ENCODE measurements around the gene KCNN3. TPM values are rescaled to one million over a fixed set of nuclear protein-coding genes. Genes with fewer than 3 reads are reported as not detected.

Gene KCNN3
- total and polyA plus RNA-seq, 2 of the 13 experiments (the other 11 are each of a cell fraction or from before 2014, with no cell fraction given) = not detected

GRCh38 chr1:154748405-154748775 is 121.7 kb downstream of the KCNN3 start:
- in situ Hi-C loops (cut with HindIII; ENCODE audit: extremely low pct_ligation_motif_present, low pct_unique_long_range_greater_than_20kb) = no loop called here
- no peaks in the 10 kb centered on the region for H4K20me1 ChIP-seq (ENCODE audit: insufficient read depth, low read length)
- peaks cover 1 to 73% of the 10 kb centered on the region in 2 experiments; a peak in 2 of 5 replicates for H3K27me3 ChIP-seq (ENCODE audit: control insufficient read depth in 1 of 2, insufficient read depth in 2 of 2, low read length in 2 of 2)
- DNase-seq (ENCODE audit: low spot score) (no peak), FAIRE-seq (no peak), ATAC-seq (no peak)
- H3K4me3 ChIP-seq (replicated peaks in 1 of 3; ENCODE audit: insufficient read depth in 1 of 3, low read depth in 2 of 3, low read length in 3 of 3) = no peak overlapping the region
- H2AFZ ChIP-seq (ENCODE audit: low read length) = no peak overlapping the region
- H3K4me2 ChIP-seq (ENCODE audit: low read depth, low read length) = no peak overlapping the region
- no peak overlapping the region for H3K27ac ChIP-seq (ENCODE audit: extremely low read length, insufficient read depth, low read length)
- no TSS peak for BruUV-seq (replicated peaks)
- intact Hi-C loops (cut with micrococcal nuclease; ENCODE audit: unreplicated experiment) = no loop called here
- H3K36me3 ChIP-seq (replicated peaks in 1 of 2; ENCODE audit: control insufficient read depth in 1 of 2, insufficient read depth in 2 of 2, low read length in 2 of 2) = no peaks in the 10 kb centered on the region
- POLR2A ChIA-PET = no interaction called here
- H3K4me1 ChIP-seq (ENCODE audit: insufficient read depth, low read length) = no peaks in the 10 kb centered on the region
- H3K79me2 ChIP-seq (ENCODE audit: insufficient read depth, low read length) = no peaks in the 10 kb centered on the region
- TF ChIP-seq DRAP1 (CRISPR knock-in tag; IDR thresholded peaks at IDR 0.05) = no peak
- TF ChIP-seq ZNF121 (CRISPR knock-in tag; IDR thresholded peaks at IDR 0.05) = no peak
- TF ChIP-seq ZNF562 (CRISPR knock-in tag; IDR thresholded peaks at IDR 0.05; ENCODE audit: borderline replicate concordance) = no peak
- no peak for TF ChIP-seq ZNF44 (CRISPR knock-in tag; IDR thresholded peaks at IDR 0.05)
- no peak for TF ChIP-seq HNRNPL (IDR thresholded peaks at IDR 0.05; ENCODE audit: low read depth, low read length)
- TF ChIP-seq THYN1 (CRISPR knock-in tag; IDR thresholded peaks at IDR 0.05; ENCODE audit: borderline replicate concordance, low read depth) = no peak
- no peak for TF ChIP-seq HMG20B (CRISPR knock-in tag; conservative IDR thresholded peaks at IDR 0.05)
- TF ChIP-seq ZNF496 (CRISPR knock-in tag; IDR thresholded peaks at IDR 0.05; ENCODE audit: insufficient replicate concordance) = no peak
- no peak for TF ChIP-seq ZNF589 (CRISPR knock-in tag; conservative IDR thresholded peaks at IDR 0.05)
- TF ChIP-seq PRDM4 (CRISPR knock-in tag; IDR thresholded peaks at IDR 0.05; ENCODE audit: borderline replicate concordance) = no peak
- no peak for TF ChIP-seq ZNF441 (CRISPR knock-in tag; IDR thresholded peaks at IDR 0.05; ENCODE audit: borderline replicate concordance)
- no peak for TF ChIP-seq ZBTB25 (CRISPR knock-in tag; IDR thresholded peaks at IDR 0.05)
- no peak for TF ChIP-seq HNF1A (IDR thresholded peaks at IDR 0.05; ENCODE audit: low read depth)
- no peak for TF ChIP-seq HNF1A (CRISPR knock-in tag; IDR thresholded peaks at IDR 0.05; ENCODE audit: borderline replicate concordance)
- WGBS (ENCODE audit: low lambda C conversion rate) = 48% methylated on average over 2 of the region's 2 CpGs
- H3K9me3 ChIP-seq (ENCODE audit: low read length) = no peaks in the 10 kb centered on the region
- CTCF ChIA-PET (ENCODE audit: low intra/inter-chr PET ratio, low total read pairs) = no interaction called here
- no peak overlapping the region for H3K9ac ChIP-seq (ENCODE audit: insufficient read depth, low read depth, low read length)

Data from HepG2 (cell line).